Esophagus (tissue), 2 donors: ENCODE data around the gene CREB3L1. TPM values are rescaled to one million over a fixed set of nuclear protein-coding genes. Genes with fewer than 3 reads are reported as not detected.
A peak's percentile ranks its signal among the peaks of the same experiment; 100 is the strongest.

ENCODE experiments used
- H3K27ac ChIP-seq, 2 donors: one replicate each; pipeline ENCODE4 v1.5.1; 2013; ENCODE audit warnings: low read depth in 2 of 2, mild to moderate bottlenecking in 2 of 2, inconsistent platforms in 1 of 2, low read length in 1 of 2, moderate library complexity in 1 of 2
- H3K27me3 ChIP-seq, 2 donors: one replicate each; pipeline ENCODE4 v1.6.1; 2013; ENCODE audit warnings: low read length in 2 of 2, control low read depth in 1 of 2, mild to moderate bottlenecking in 1 of 2; ENCODE audit not compliant: insufficient read depth in 2 of 2, control insufficient read depth in 1 of 2
- H3K36me3 ChIP-seq, 2 donors: one replicate each; pipeline ENCODE4 v1.6.1; 2013; ENCODE audit warnings: low read length in 1 of 2; ENCODE audit not compliant: control insufficient read depth in 2 of 2, insufficient read depth in 2 of 2
- H3K4me1 ChIP-seq, 2 donors: one replicate each; pipeline ENCODE4 v1.6.1; 2013; ENCODE audit warnings: low read length in 1 of 2; ENCODE audit not compliant: control insufficient read depth in 2 of 2, insufficient read depth in 2 of 2
- H3K4me3 ChIP-seq, 2 donors: one replicate each; pipeline ENCODE4 v1.5.1; 2013; ENCODE audit warnings: low read length in 2 of 2, mild to moderate bottlenecking in 2 of 2, low read depth in 1 of 2, moderate library complexity in 1 of 2
- H3K9me3 ChIP-seq, 2 donors: one replicate each; pipeline ENCODE4 v1.6.1; 2013; ENCODE audit warnings: mild to moderate bottlenecking in 2 of 2, low read depth in 1 of 2, low read length in 1 of 2, moderate library complexity in 1 of 2; ENCODE audit not compliant: control insufficient read depth in 2 of 2, insufficient read depth in 1 of 2
- WGBS, 2 donors: extraction: QIAGEN DNeasy Blood & Tissue Kit; methylation state at CpG; one replicate each; pipeline ENCODE4 v1.1.7; 2013; 5-methylcytosine and 5-hydroxymethylcytosine counted together
- polyA plus RNA-seq, 2 donors: library from polyadenylated mRNA; stranded (reverse); fragments of 200-250 nt; gene quantifications; one replicate each; pipeline ENCODE4 v1.2.3, GENCODE V29; 2013
- donor health status: healthy with polysubstance abuse.
- donor health status: Bipolar disorder and iron deficiency.

CREB3L1 gene
- polyA plus RNA-seq, 2 donors, result 0.31 to 0.60 TPM

DNA sequence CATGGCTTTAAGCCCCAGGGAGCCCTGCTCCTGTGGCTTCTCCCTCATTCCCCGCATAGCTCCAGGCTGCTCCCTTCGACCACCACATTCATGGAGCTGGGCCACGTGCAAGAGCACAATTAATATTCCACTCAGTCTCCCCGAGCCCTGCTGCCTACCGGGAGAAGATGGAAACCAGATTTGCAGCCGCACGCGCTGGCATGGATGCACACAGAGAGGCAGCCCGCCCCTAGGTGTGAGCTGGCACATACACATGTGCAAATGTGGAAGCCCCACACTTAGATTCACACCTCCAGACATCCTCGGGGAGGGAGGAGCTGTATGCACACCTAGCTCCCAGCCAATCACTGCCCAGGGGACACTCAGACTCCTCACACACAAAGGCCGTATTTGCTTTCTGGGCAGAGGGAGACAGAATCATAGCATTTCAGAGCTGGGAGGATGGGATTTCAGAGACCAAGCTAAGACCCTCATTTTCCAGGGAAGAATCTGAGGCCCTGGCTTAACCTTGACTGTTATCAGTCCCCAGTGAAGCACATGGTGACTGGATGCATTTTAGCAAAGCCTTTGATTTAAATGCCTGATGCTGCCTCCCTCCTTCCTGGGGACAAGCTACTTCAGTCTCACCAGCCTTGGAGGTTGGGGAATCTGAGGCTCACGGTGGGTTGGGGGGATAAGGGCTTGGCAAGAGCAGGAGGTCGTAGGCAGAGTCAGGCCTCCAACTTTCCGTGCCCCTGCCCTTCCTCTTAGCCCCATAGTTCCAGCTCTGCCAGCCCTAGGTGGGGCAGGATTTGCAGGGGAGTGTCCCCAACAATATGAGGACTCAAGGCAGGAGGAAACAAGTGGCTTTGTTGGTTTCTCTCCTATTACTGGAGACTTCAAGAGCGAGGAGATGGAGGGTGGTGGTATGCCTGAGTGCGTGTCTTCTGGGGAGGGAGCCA lies 5.3 kb upstream of the CREB3L1 start:
- Histone ChIP-seq H3K4me1 (peaks cover 6 to 8% of the 10 kb centered on the region in 2 donors), H3K27me3 (no peaks in the 10 kb centered on the region), H3K9me3 (no peaks in the 10 kb centered on the region), H3K36me3 (no peaks in the 10 kb centered on the region), H3K4me3 (no peak overlapping the region), H3K27ac (peak overlapping the region; percentile 60 to 74)
- WGBS, 2 donors, result 75% methylated on average over 16 of the region's 16 CpGs

- Histone ChIP-seq H3K27ac (peak overlapping the region; percentile 60 to 74), H3K9me3 (no peaks in the 10 kb centered on the region), H3K4me3 (no peak overlapping the region), H3K4me1 (peaks cover 6 to 8% of the 10 kb centered on the region in 2 donors), H3K36me3 (no peaks in the 10 kb centered on the region), H3K27me3 (no peaks in the 10 kb centered on the region)
- 36 to 42% methylated on average over 9 of the region's 9 CpGs for WGBS, 2 donors
Measured at GRCh38 chr11:46272816-46273427, 4.5 kb upstream of the CREB3L1 start.

- Histone ChIP-seq H3K4me3 (no peak overlapping the region), H3K27me3 (no peaks in the 10 kb centered on the region), H3K36me3 (no peaks in the 10 kb centered on the region), H3K9me3 (no peaks in the 10 kb centered on the region), H3K4me1 (peaks cover 6 to 8% of the 10 kb centered on the region in 2 donors), H3K27ac (peak overlapping the region; percentile 36 to 81)
- 43 to 67% methylated on average over 7 of the region's 7 CpGs for WGBS, 2 donors
Measured at GRCh38 chr11:46273511-46274205, 3.8 kb upstream of the CREB3L1 start.

GRCh38 chr11:46275964-46276641 lies 1.4 kb upstream of the CREB3L1 start:
- Histone ChIP-seq H3K4me3 (no peak overlapping the region), H3K4me1 (peaks cover 6 to 8% of the 10 kb centered on the region in 2 donors), H3K9me3 (no peaks in the 10 kb centered on the region), H3K27me3 (no peaks in the 10 kb centered on the region), H3K36me3 (no peaks in the 10 kb centered on the region), H3K27ac (no peak overlapping the region)
- WGBS, 2 donors, result 31 to 47% methylated on average over 6 of the region's 6 CpGs

GRCh38 chr11:46277313-46277621 lies 195 bp upstream of the CREB3L1 start:
- Histone ChIP-seq H3K9me3 (no peaks in the 10 kb centered on the region), H3K4me3 (peak overlapping the region; percentile 25 to 37), H3K36me3 (no peaks in the 10 kb centered on the region), H3K4me1 (peaks cover 5 to 8% of the 10 kb centered on the region in 2 donors), H3K27me3 (no peaks in the 10 kb centered on the region), H3K27ac (no peak overlapping the region)
- 7 to 12% methylated on average over 8 of the region's 8 CpGs for WGBS, 2 donors

GRCh38 chr11:46278387-46279125 lies 1.1 kb downstream of the CREB3L1 start:
- Histone ChIP-seq H3K36me3 (no peaks in the 10 kb centered on the region), H3K27ac (peak overlapping the region in 1 of 2 donors; percentile 43), H3K4me3 (peak overlapping the region; percentile 2 to 37), H3K9me3 (no peaks in the 10 kb centered on the region), H3K27me3 (no peaks in the 10 kb centered on the region), H3K4me1 (peaks cover 0 to 8% of the 10 kb centered on the region in 2 donors)
- 21 to 32% methylated on average over 22 of the region's 22 CpGs for WGBS, 2 donors

GRCh38 chr11:46279126-46280099 lies 2.0 kb downstream of the CREB3L1 start:
- H3K9me3 ChIP-seq, result no peaks in the 10 kb centered on the region
- H3K4me3 ChIP-seq, result no peak overlapping the region
- H3K36me3 ChIP-seq, result no peaks in the 10 kb centered on the region
- peak overlapping the region in 1 of 2 donors; percentile 35 for H3K27ac ChIP-seq
- 46 to 47% methylated on average over 15 of the region's 15 CpGs for WGBS, 2 donors
- H3K4me1 ChIP-seq, result peaks cover 0 to 1% of the 10 kb centered on the region in 2 donors
- no peaks in the 10 kb centered on the region for H3K27me3 ChIP-seq

DNA sequence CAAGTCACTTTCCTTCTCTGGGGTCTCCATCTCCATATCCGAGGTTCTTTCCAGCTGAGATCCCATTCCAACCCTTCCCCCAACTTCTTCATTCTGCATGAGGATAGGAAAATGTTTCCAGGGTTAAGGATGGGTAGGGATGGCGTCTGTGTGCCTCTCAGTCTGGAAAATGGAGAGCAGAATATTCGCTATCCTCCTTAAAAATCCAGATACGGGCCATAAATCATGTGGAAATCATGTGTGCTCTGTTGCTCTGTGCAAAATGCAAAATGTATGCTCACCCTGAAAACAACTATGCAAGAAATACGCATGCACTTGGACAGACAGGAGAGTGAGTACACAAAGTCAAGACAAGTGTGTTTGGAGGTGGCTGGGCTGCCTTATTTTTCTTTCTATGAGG lies 3.2 kb downstream of the CREB3L1 start:
- WGBS, 2 donors, result 65 to 68% methylated on average over 5 of the region's 5 CpGs
- Histone ChIP-seq H3K27me3 (no peaks in the 10 kb centered on the region), H3K27ac (no peak overlapping the region), H3K36me3 (no peaks in the 10 kb centered on the region), H3K9me3 (no peaks in the 10 kb centered on the region), H3K4me3 (no peak overlapping the region), H3K4me1 (no peaks in the 10 kb centered on the region)
